GM21529 (cell line): ENCODE measurements around the gene DEFB108B.
"Not testable (repeated sequence)": the region's sequence is repeated elsewhere in the genome, so short reads cannot be mapped to it uniquely, and the experiment has no call there.

Source experiments
- ATAC-seq: cut with Tn5 transposase; IDR thresholded peaks from one replicate; pipeline ENCODE4 v1.9.1; 2021; ENCODE audit not compliant: unreplicated experiment

DEFB108B gene

GRCh38 chr11:71813481-71814355 lies 19.3 kb upstream of the DEFB108B start:
- ATAC-seq = not testable (repeated sequence)

DNA sequence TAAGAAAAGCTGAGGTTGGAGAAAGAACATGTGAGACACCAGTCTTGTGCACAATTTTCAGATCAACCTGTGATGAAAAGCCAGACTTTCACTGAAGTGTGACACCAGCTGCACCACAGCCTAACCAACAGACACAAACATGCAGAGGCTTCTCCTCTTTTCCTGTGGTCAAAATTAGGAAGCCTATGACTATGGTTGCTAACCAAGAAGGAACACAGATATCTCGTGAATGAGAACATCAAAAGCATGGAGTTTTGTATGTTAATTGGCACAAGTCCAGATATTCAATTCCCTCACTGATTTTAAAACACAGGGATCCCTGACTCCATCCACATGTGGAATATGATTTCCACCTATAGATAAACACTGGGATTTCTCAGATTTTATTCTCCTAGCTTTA lies 11.5 kb upstream of the DEFB108B start:
- not testable (repeated sequence) for ATAC-seq

DNA sequence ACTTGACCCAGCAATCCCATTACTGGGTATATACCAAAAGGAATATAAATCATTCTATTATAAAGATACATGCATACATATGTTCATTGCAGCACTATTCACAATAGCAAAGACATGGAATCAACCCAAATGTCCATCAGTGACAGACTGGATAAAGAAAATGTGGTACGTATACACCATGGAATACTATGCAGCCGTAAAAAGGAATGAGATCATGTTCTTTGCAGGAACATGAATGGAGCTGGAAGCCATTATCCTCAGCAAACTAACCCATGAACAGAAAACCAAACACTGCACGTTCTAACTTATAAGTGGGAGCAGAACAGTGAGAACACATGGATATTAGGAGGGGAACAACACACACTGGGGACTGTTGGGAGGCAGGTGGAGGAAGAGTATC lies 3.8 kb upstream of the DEFB108B start:
- not testable (repeated sequence) for ATAC-seq

DNA sequence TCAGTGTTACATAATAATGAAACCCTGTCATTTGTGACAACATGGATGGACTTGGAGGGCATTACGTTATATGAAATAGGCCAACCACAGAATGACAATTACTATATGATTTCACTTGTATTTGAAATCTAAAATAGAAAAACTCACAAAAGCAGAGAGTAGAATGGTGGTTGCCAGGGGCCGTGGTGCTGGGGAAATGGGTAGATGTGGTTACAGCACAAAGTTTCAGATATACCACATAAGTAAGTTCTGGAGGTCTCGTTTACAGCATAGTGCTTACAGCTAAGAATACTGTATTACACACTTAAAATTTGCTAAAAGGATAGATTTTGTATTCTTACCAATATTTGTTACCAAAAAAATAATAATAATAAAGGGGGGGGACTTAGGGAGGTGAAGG lies 3.3 kb upstream of the DEFB108B start:
- ATAC-seq = not testable (repeated sequence)

GRCh38 chr11:71842720-71843119 lies 9.7 kb downstream of the DEFB108B start:
- ATAC-seq = not testable (repeated sequence)

DNA sequence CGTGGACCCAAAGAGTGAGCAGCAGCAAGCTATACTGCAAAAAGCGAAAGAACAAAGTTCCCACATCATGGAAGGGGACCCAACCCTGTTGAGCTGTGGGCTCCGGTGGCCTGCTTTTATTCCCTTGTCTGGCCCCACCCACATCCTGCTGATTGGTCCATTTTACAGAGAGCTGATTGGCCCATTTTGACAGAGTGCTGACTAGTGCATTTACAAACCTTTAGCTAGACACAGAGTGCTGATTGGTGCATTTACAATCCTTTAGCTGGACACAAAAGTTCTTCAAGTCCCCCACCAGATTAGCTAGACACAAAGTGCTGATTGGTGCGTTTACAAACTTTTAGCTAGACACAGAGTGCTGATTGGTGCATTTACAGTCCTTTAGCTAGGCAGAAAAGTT lies 10.4 kb downstream of the DEFB108B start:
- ATAC-seq = not testable (repeated sequence)

GRCh38 chr11:71843858-71844257 lies 10.9 kb downstream of the DEFB108B start:
- no peak for ATAC-seq

- ATAC-seq = not testable (repeated sequence)
Observed at GRCh38 chr11:71853895-71854294, 20.9 kb downstream of the DEFB108B start.

- ATAC-seq = not testable (repeated sequence)
Observed at GRCh38 chr11:71855880-71856279, 22.9 kb downstream of the DEFB108B start.

DNA sequence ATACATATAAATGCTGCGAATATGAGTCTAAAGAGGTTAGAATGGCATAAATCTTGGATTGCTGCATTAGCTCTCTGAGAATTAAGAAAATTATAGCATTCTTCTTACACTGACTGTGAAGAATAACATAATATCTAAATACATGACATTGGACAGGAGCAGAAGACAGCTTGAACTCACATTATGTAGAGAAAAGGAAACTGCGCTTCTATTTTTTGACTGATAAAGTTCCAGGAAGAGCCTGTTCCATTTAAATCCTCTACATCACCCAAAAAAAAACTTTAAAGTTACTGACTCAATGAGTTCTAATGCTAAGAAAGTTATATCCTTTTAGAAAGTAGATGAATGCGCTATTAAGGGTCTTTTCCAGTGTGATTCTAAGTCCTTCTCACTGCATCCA lies 27.8 kb downstream of the DEFB108B start:
- ATAC-seq = not testable (repeated sequence)

DNA sequence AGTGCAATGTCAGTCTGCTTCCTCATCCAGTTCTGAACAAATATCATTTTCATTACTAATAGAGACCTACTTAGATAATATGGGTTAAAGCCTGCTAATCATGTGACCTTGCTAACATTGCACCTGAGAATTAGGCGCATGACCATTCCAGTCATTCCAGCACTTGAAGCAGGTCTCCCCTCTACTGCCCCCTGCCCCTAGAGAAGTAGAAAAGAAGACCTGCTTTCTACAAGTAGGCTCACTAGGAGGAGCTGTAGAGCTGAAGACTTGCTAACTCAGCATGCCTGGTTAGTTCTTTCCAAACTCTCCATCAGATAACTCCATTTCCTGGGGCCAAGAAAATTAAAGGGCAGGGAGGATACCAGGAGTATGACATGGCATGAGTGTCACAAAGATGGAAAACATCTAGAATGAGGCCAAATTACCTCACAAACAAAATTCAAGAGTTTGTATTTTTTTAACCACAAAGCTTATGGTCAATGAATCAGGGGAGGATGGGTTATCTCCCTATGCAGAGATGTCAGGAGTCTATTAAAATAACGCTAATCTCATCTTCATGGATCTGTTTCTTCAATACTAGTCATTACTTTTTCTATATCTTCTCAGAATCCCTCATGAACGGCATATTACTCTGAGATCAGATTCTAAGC lies 31.1 kb downstream of the DEFB108B start:
- not testable (repeated sequence) for ATAC-seq

DNA sequence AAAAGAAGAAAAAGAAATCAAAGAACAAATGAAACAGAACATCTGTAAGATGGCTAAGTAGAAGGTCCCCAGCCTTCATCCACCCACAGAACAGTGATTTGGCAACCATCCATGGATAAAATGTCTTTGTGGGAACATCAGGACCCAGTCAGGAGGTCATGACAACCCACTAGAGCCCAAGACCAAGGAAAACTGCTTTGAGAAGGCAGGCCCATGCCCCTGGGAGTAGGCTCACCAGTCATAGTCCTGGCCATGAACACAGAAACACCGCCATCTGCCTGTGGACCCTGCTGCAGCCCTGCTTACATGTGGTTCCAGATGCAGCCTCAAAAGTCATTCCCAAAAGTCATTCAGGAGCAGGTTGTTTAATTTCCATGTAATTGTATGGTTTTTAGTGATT lies 34.2 kb downstream of the DEFB108B start:
- ATAC-seq = not testable (repeated sequence)

GRCh38 chr11:71869931-71870330 lies 36.9 kb downstream of the DEFB108B start:
- ATAC-seq = not testable (repeated sequence)

DNA sequence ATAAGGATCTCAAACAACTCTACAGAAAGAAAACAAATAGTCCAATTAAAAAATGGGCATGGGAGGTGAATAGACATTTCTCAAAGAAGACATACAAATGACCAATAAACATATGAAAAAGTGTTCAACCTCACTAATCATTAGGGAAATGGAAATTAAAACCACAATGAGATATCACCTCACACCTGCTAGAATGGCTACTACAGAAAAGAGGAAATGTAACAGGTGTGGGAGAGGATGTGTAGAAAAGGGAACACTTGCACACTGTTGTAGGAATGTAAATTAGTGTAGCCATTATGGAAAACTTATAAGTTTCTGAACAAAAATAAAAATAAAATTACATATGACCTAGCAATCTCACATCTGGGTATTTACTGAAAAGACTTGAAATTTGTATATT lies 37.7 kb downstream of the DEFB108B start:
- not testable (repeated sequence) for ATAC-seq

DNA sequence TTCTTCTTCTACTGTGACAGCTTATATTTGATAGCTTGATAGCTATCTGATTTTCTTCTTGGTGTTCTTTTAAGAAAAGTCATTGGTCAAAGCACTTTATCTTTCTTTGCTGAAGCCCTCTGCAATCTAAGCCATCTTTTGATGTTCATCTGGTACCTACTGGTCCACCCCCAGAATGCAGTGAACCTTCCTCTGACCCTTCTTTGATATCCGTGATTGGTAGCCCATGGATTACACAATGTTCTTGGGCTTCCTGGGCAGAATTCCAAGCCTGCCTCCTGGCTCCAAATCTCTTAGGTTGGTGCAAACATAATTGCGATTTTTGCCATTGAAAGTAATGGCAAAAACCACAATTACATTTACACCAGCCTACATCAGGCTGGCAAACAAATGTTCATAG lies 43.3 kb downstream of the DEFB108B start:
- not testable (repeated sequence) for ATAC-seq

GRCh38 chr11:71878059-71878458 lies 45.1 kb downstream of the DEFB108B start, which contains the start of gene DEFB131B:
Gene DEFB131B, plus strand, starts transcription at chr11:71878453. Its CDS starts 0 bp downstream, at chr11:71878453.
- ATAC-seq = not testable (repeated sequence)

GRCh38 chr11:71885806-71886205 lies 52.8 kb downstream of the DEFB108B start:
- ATAC-seq = not testable (repeated sequence)
